ENCODE data around the gene CMTM8.
"Not testable (repeated sequence)": the region's sequence is repeated elsewhere in the genome, so short reads cannot be mapped to it uniquely, and the experiment has no call there.

The CMTM8 gene

GRCh38 chr3:32238453-32239306 is at the start of gene CMTM8:
Gene CMTM8, plus strand, starts transcription at chr3:32238680. Its CDS starts 293 bp downstream, at chr3:32238973.
- FAIRE-seq = no peak

- no peak for FAIRE-seq
Observed at GRCh38 chr3:32189693-32190092, 48.8 kb upstream of the CMTM8 start.

GRCh38 chr3:32190556-32190955 is 47.9 kb upstream of the CMTM8 start:
- not testable (repeated sequence) for FAIRE-seq

GRCh38 chr3:32193101-32193500 is 45.4 kb upstream of the CMTM8 start:
- no peak for FAIRE-seq

- FAIRE-seq = no peak
Observed at GRCh38 chr3:32194653-32195052, 43.8 kb upstream of the CMTM8 start.

- no peak for FAIRE-seq
Observed at GRCh38 chr3:32195995-32196540, 42.4 kb upstream of the CMTM8 start.

- FAIRE-seq = no peak
Observed at GRCh38 chr3:32197991-32198390, 40.5 kb upstream of the CMTM8 start.

GRCh38 chr3:32198714-32199113 is 39.8 kb upstream of the CMTM8 start:
- no peak for FAIRE-seq

- no peak for FAIRE-seq
Observed at GRCh38 chr3:32200490-32200889, 38.0 kb upstream of the CMTM8 start.

- no peak for FAIRE-seq
Observed at GRCh38 chr3:32200992-32201758, 37.3 kb upstream of the CMTM8 start.

- no peak for FAIRE-seq
Observed at GRCh38 chr3:32202496-32202895, 36.0 kb upstream of the CMTM8 start.

GRCh38 chr3:32203854-32204253 is 34.6 kb upstream of the CMTM8 start:
- no peak for FAIRE-seq

- no peak for FAIRE-seq
Observed at GRCh38 chr3:32208447-32208846, 30.0 kb upstream of the CMTM8 start.

GRCh38 chr3:32215185-32215584 is 23.3 kb upstream of the CMTM8 start:
- no peak for FAIRE-seq

GRCh38 chr3:32216172-32216783 is 22.2 kb upstream of the CMTM8 start:
- FAIRE-seq = no peak

- no peak for FAIRE-seq
Observed at GRCh38 chr3:32217339-32217738, 21.1 kb upstream of the CMTM8 start.

- FAIRE-seq = no peak
Observed at GRCh38 chr3:32219537-32219936, 18.9 kb upstream of the CMTM8 start.

GRCh38 chr3:32220006-32220405 is 18.5 kb upstream of the CMTM8 start:
- no peak for FAIRE-seq

- FAIRE-seq = no peak
Observed at GRCh38 chr3:32222950-32223349, 15.5 kb upstream of the CMTM8 start.

GRCh38 chr3:32224016-32224516 is 14.4 kb upstream of the CMTM8 start:
- no peak for FAIRE-seq

GRCh38 chr3:32226875-32227500 is 11.5 kb upstream of the CMTM8 start:
- FAIRE-seq = no peak

- not testable (repeated sequence) for FAIRE-seq
Observed at GRCh38 chr3:32228743-32229142, 9.7 kb upstream of the CMTM8 start.

- FAIRE-seq = no peak
Observed at GRCh38 chr3:32229565-32229964, 8.9 kb upstream of the CMTM8 start.
